ENCODE data around the gene KCTD14. TPM values are rescaled to one million over a fixed set of nuclear protein-coding genes. Genes with fewer than 3 reads are reported as not detected.
A peak's percentile ranks its signal among the peaks of the same experiment; 100 is the strongest.

KCTD14 gene
- total RNA-seq, 1 donor from 2014 or later: 0.47 TPM

GRCh38 chr11:78056093-78056492, 33.0 kb upstream of the KCTD14 start:
- no peak for DNase-seq (ENCODE audit: low spot score)
- no peak overlapping the region for H3K4me3 Mint-ChIP-seq (ENCODE audit: unreplicated experiment)
- no peaks in the 10 kb centered on the region for H3K27me3 Mint-ChIP-seq (ENCODE audit: low read depth)
- H3K4me1 Mint-ChIP-seq (ENCODE audit: low read depth): peaks cover 11% of the 10 kb centered on the region
- no peaks in the 10 kb centered on the region for H3K9me3 Mint-ChIP-seq (ENCODE audit: low read depth)
- no peak overlapping the region for H3K27ac Mint-ChIP-seq (ENCODE audit: unreplicated experiment)
- TF ChIP-seq CTCF (IDR thresholded peaks at IDR 0.05): no peak
- no peaks in the 10 kb centered on the region for H3K36me3 Mint-ChIP-seq (ENCODE audit: low read depth)

- no peak for DNase-seq (ENCODE audit: low spot score)
- no peak for TF ChIP-seq CTCF (IDR thresholded peaks at IDR 0.05)
- Mint-ChIP-seq H3K27ac (ENCODE audit: unreplicated experiment) (no peak overlapping the region), H3K4me1 (ENCODE audit: low read depth) (peaks cover 16% of the 10 kb centered on the region), H3K9me3 (ENCODE audit: low read depth) (no peaks in the 10 kb centered on the region), H3K36me3 (ENCODE audit: low read depth) (no peaks in the 10 kb centered on the region), H3K4me3 (ENCODE audit: unreplicated experiment) (no peak overlapping the region), H3K27me3 (ENCODE audit: low read depth) (no peaks in the 10 kb centered on the region)
Observed at GRCh38 chr11:78054971-78055370, 31.9 kb upstream of the KCTD14 start.

GRCh38 chr11:78050964-78051831, 28.1 kb upstream of the KCTD14 start:
- Mint-ChIP-seq H3K9me3 (ENCODE audit: low read depth) (no peaks in the 10 kb centered on the region), H3K27me3 (ENCODE audit: low read depth) (no peaks in the 10 kb centered on the region), H3K27ac (ENCODE audit: unreplicated experiment) (peak overlapping the region; percentile 92), H3K4me1 (ENCODE audit: low read depth) (peaks cover 19% of the 10 kb centered on the region), H3K36me3 (ENCODE audit: low read depth) (no peaks in the 10 kb centered on the region), H3K4me3 (ENCODE audit: unreplicated experiment) (no peak overlapping the region)
- DNase-seq (ENCODE audit: low spot score): no peak
- no peak for TF ChIP-seq CTCF (IDR thresholded peaks at IDR 0.05)

- H3K4me3 Mint-ChIP-seq (ENCODE audit: unreplicated experiment): no peak overlapping the region
- peaks cover 27% of the 10 kb centered on the region for H3K4me1 Mint-ChIP-seq (ENCODE audit: low read depth)
- no peaks in the 10 kb centered on the region for H3K9me3 Mint-ChIP-seq (ENCODE audit: low read depth)
- no peak for DNase-seq (ENCODE audit: low spot score)
- H3K36me3 Mint-ChIP-seq (ENCODE audit: low read depth): no peaks in the 10 kb centered on the region
- H3K27ac Mint-ChIP-seq (ENCODE audit: unreplicated experiment): no peak overlapping the region
- no peaks in the 10 kb centered on the region for H3K27me3 Mint-ChIP-seq (ENCODE audit: low read depth)
- TF ChIP-seq CTCF (IDR thresholded peaks at IDR 0.05): no peak
Observed at GRCh38 chr11:78049348-78049747, 26.3 kb upstream of the KCTD14 start.

GRCh38 chr11:78048561-78048960, 25.5 kb upstream of the KCTD14 start:
- H3K36me3 Mint-ChIP-seq (ENCODE audit: low read depth): no peaks in the 10 kb centered on the region
- no peaks in the 10 kb centered on the region for H3K9me3 Mint-ChIP-seq (ENCODE audit: low read depth)
- no peak overlapping the region for H3K4me3 Mint-ChIP-seq (ENCODE audit: unreplicated experiment)
- no peak for DNase-seq (ENCODE audit: low spot score)
- TF ChIP-seq CTCF (IDR thresholded peaks at IDR 0.05): peak; percentile 13
- peaks cover 27% of the 10 kb centered on the region for H3K4me1 Mint-ChIP-seq (ENCODE audit: low read depth)
- no peak overlapping the region for H3K27ac Mint-ChIP-seq (ENCODE audit: unreplicated experiment)
- no peaks in the 10 kb centered on the region for H3K27me3 Mint-ChIP-seq (ENCODE audit: low read depth)
